ENCODE results near the gene MYO1C. TPM values are rescaled to one million over a fixed set of nuclear protein-coding genes. Genes with fewer than 3 reads are reported as not detected.

The MYO1C gene
- 216 to 329 TPM (median 329 TPM) in 3 replicates for total RNA-seq
- long read RNA-seq, full-length matches to known transcripts: 425 of 611 reads
- long read RNA-seq, partial matches to known transcripts: 104 of 611 reads
- long read RNA-seq, other reads (novel, unspliced or antisense): 82 of 611 reads

- peak within 1 kb of the TSS; percentile 93 for H3K27ac Mint-ChIP-seq (ENCODE audit: unreplicated experiment)
Measured at GRCh38 chr17:1492249-1493206, at the start of gene MYO1C. MYO1C (minus strand) TSS chr17:1492686; CDS start chr17:1492487, 199 bp downstream.

GRCh38 chr17:1541367-1541904 lies 49.0 kb upstream of the MYO1C start:
- H3K36me3 Mint-ChIP-seq (ENCODE audit: low read depth): peaks cover 24% of the 10 kb centered on the region
- no peaks in the 10 kb centered on the region for H3K27me3 Mint-ChIP-seq (ENCODE audit: low read depth)
- no peak for DNase-seq (ENCODE audit: low spot score)
- no peak overlapping the region for H3K4me3 Mint-ChIP-seq (ENCODE audit: unreplicated experiment)
- H3K27ac Mint-ChIP-seq (ENCODE audit: unreplicated experiment): no peak overlapping the region
- TF ChIP-seq CTCF (IDR thresholded peaks at IDR 0.05): no peak
- no peaks in the 10 kb centered on the region for H3K9me3 Mint-ChIP-seq (ENCODE audit: low read depth)
- H3K4me1 Mint-ChIP-seq (ENCODE audit: low read depth): peaks cover 3% of the 10 kb centered on the region

More at GRCh38 chr17:1492249-1493206, at the start of gene MYO1C:
- H3K27me3 Mint-ChIP-seq (ENCODE audit: low read depth): no peaks in the 10 kb centered on the region
- H3K9me3 Mint-ChIP-seq (ENCODE audit: low read depth): no peaks in the 10 kb centered on the region
- DNase-seq (ENCODE audit: low spot score): no peak
- H3K36me3 Mint-ChIP-seq (ENCODE audit: low read depth): no peaks in the 10 kb centered on the region
- TF ChIP-seq CTCF (IDR thresholded peaks at IDR 0.05): no peak
- peak within 1 kb of the TSS; percentile 81 for H3K4me3 Mint-ChIP-seq (ENCODE audit: unreplicated experiment)
- peaks cover 77% of the 10 kb centered on the region for H3K4me1 Mint-ChIP-seq (ENCODE audit: low read depth)

- DNase-seq (ENCODE audit: low spot score): no peak
- Mint-ChIP-seq H3K36me3 (ENCODE audit: low read depth) (peaks cover 24% of the 10 kb centered on the region), H3K27ac (ENCODE audit: unreplicated experiment) (no peak overlapping the region), H3K4me3 (ENCODE audit: unreplicated experiment) (no peak overlapping the region), H3K9me3 (ENCODE audit: low read depth) (no peaks in the 10 kb centered on the region), H3K4me1 (ENCODE audit: low read depth) (no peaks in the 10 kb centered on the region), H3K27me3 (ENCODE audit: low read depth) (no peaks in the 10 kb centered on the region)
- no peak for TF ChIP-seq CTCF (IDR thresholded peaks at IDR 0.05)
Measured at GRCh38 chr17:1539811-1540210, 47.3 kb upstream of the MYO1C start.

GRCh38 chr17:1535737-1536136 lies 43.3 kb upstream of the MYO1C start:
- Mint-ChIP-seq H3K9me3 (ENCODE audit: low read depth) (no peaks in the 10 kb centered on the region), H3K36me3 (ENCODE audit: low read depth) (peaks cover 24% of the 10 kb centered on the region), H3K27me3 (ENCODE audit: low read depth) (no peaks in the 10 kb centered on the region), H3K4me3 (ENCODE audit: unreplicated experiment) (no peak overlapping the region), H3K4me1 (ENCODE audit: low read depth) (no peaks in the 10 kb centered on the region), H3K27ac (ENCODE audit: unreplicated experiment) (no peak overlapping the region)
- no peak for TF ChIP-seq CTCF (IDR thresholded peaks at IDR 0.05)
- DNase-seq (ENCODE audit: low spot score): no peak

GRCh38 chr17:1533661-1534325 lies 41.3 kb upstream of the MYO1C start:
- peaks cover 21% of the 10 kb centered on the region for H3K36me3 Mint-ChIP-seq (ENCODE audit: low read depth)
- H3K27ac Mint-ChIP-seq (ENCODE audit: unreplicated experiment): no peak overlapping the region

More at GRCh38 chr17:1533661-1534325, 41.3 kb upstream of the MYO1C start:
- DNase-seq (ENCODE audit: low spot score): no peak
- Mint-ChIP-seq H3K4me3 (ENCODE audit: unreplicated experiment) (no peak overlapping the region), H3K27me3 (ENCODE audit: low read depth) (no peaks in the 10 kb centered on the region), H3K9me3 (ENCODE audit: low read depth) (no peaks in the 10 kb centered on the region), H3K4me1 (ENCODE audit: low read depth) (no peaks in the 10 kb centered on the region)
- no peak for TF ChIP-seq CTCF (IDR thresholded peaks at IDR 0.05)
